ENCODE data around the gene TBX5.

GRCh38 chr12:114361545-114361944 is 44.4 kb downstream of the TBX5 start:
- TF ChIP-seq CTCF (conservative IDR thresholded peaks at IDR 0.05; ENCODE audit: low read depth, low read length) (no peak), POLR2A (IDR thresholded peaks at IDR 0.05; ENCODE audit: low read depth, low read length) (no peak), USF2 (IDR thresholded peaks at IDR 0.05; ENCODE audit: low read depth, low read length) (no peak), ELK1 (IDR thresholded peaks at IDR 0.05; ENCODE audit: borderline replicate concordance, low read depth, low read length) (no peak), SMC3 (IDR thresholded peaks at IDR 0.05; ENCODE audit: low read depth, low read length) (no peak), MAFK (IDR thresholded peaks at IDR 0.05; ENCODE audit: low read depth, low read length) (no peak), RFX5 (IDR thresholded peaks at IDR 0.05; ENCODE audit: low read depth, low read length) (no peak), RAD21 (IDR thresholded peaks at IDR 0.05; ENCODE audit: low read length) (no peak), RCOR1 (IDR thresholded peaks at IDR 0.05; ENCODE audit: insufficient replicate concordance, low read length) (no peak), MXI1 (IDR thresholded peaks at IDR 0.05; ENCODE audit: borderline replicate concordance, low read depth, low read length) (no peak), CHD1 (IDR thresholded peaks at IDR 0.05; ENCODE audit: low read depth, low read length) (no peak), MAZ (IDR thresholded peaks at IDR 0.05; ENCODE audit: borderline replicate concordance, low read depth, low read length) (no peak)
